ENCODE measurements around the gene USP32. TPM values are rescaled to one million over a fixed set of nuclear protein-coding genes. Genes with fewer than 3 reads are reported as not detected.

USP32 gene
- total and polyA plus RNA-seq, 7 donors, result 19.5 to 64.9 (median 38.6) TPM

- intact Hi-C loops (cut with DNase I), result no loop called here
- no peak for DNase-seq
- H3K27me3 ChIP-seq (ENCODE audit: insufficient read depth in 3 of 3, low read length in 2 of 3), result no peaks in the 10 kb centered on the region
- ATAC-seq, result no peak
- no peak overlapping the region for H3K4me3 ChIP-seq
- H3K27ac ChIP-seq, result no peak overlapping the region
- 84 to 89% (median 85%) methylated on average over 3 of the region's 3 CpGs for WGBS, 3 donors
- TF ChIP-seq CTCF (IDR thresholded peaks at IDR 0.05), result no peak
- no peaks in the 10 kb centered on the region for H3K9me3 ChIP-seq
- H3K4me1 ChIP-seq, result peaks cover 6% of the 10 kb centered on the region
- H3K36me3 ChIP-seq (ENCODE audit: insufficient read depth in 1 of 2, low read depth in 1 of 2), result no peaks in the 10 kb centered on the region
Measured at GRCh38 chr17:60130466-60130865, 261.5 kb downstream of the USP32 start.

- Histone ChIP-seq H3K27me3 (ENCODE audit: insufficient read depth in 3 of 3, low read length in 2 of 3) (no peaks in the 10 kb centered on the region), H3K9me3 (no peaks in the 10 kb centered on the region), H3K36me3 (ENCODE audit: insufficient read depth in 1 of 2, low read depth in 1 of 2) (no peaks in the 10 kb centered on the region), H3K27ac (no peak overlapping the region), H3K4me3 (no peak overlapping the region), H3K4me1 (peaks cover 6% of the 10 kb centered on the region)
- no peak for DNase-seq
- ATAC-seq, result no peak
- 80 to 91% (median 82%) methylated on average over 4 of the region's 4 CpGs for WGBS, 3 donors
- no peak for TF ChIP-seq CTCF (IDR thresholded peaks at IDR 0.05)
- intact Hi-C loops (cut with DNase I), result no loop called here
Measured at GRCh38 chr17:60129164-60129563, 262.8 kb downstream of the USP32 start.

Other genes starting within 250 kb of the USP32 start
- 10 to 100 TPM in 3 of 4 donors, 1 to 10 TPM in 1; 8.9 to 13.6 (median 11.6) TPM for gene CA4, start 242.2 kb downstream of the USP32 start, total RNA-seq
- gene CA4, start 242.2 kb downstream of the USP32 start, polyA plus RNA-seq, result 10 to 100 TPM; 10.2 to 16.6 (median 14.4) TPM
- under 1 TPM in 1 of 4 donors, not detected in 3; 0.67 TPM for gene CHCT1, start 30.4 kb upstream of the USP32 start, total RNA-seq
- under 1 TPM in 1 of 3 donors, not detected in 2; 0.05 TPM for gene CHCT1, start 30.4 kb upstream of the USP32 start, polyA plus RNA-seq
- 10 to 100 TPM; 20.8 to 31.5 (median 25.8) TPM for gene APPBP2, start 134.1 kb upstream of the USP32 start, total RNA-seq
- 10 to 100 TPM in 1 of 3 donors, 1 to 10 TPM in 2; 5.9 to 35.4 (median 6.4) TPM for gene APPBP2, start 134.1 kb upstream of the USP32 start, polyA plus RNA-seq
- 10 to 100 TPM in 1 of 4 donors, 1 to 10 TPM in 3; 7.0 to 10.5 (median 8.4) TPM for gene PPM1D, start 208.1 kb upstream of the USP32 start, total RNA-seq
- gene PPM1D, start 208.1 kb upstream of the USP32 start, polyA plus RNA-seq, result 1 to 10 TPM; 2.8 to 5.6 (median 4.0) TPM